ENCODE results near the gene LY9.

Gene LY9

DNA sequence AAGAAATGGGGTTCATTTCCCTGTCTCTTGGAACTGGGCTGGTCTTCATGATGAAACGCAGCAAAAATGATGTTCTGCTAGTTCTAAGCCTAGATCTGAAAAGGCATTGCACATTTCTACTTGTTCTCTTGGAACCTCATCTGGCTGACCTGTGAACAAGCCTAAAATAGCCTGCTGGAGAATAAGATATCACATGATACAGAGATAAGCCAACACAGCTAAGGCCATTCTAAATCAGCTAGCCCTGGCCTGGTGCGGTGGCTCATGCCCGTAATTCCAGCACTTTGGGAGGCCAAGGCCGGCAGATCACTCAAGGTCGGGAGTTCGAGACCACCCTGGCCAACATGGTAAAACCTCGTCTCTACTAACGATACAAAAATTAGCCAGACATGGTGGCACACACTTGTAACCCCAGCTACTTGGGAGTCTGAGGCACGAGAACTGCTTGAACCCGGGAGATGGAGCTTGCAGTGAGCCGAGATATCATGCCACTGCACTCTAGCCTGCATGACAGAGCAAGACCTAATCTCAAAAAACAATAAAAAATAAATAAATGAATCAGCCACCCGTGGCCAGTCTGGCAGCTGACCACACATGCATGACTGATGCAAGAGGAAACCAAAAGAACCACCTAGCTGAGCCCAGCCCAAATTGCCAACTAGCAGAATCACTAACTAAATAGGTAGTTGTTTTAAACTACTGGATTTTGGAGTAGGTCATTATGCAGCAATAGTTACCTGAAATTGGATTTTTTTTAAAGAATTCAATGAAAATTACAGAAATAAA, 48.7 kb downstream of the LY9 start:
- ChIA-PET POLR2A (ENCODE audit: low non-redundant PET) (no interaction called here), CTCF (interaction anchor here (0.6 to 1.7 kb wide), 2 partner anchors 10 to 1647 kb away, joined by 3 to 10 read pairs; no protein-coding TSS in a partner anchor)
- DNase-seq (ENCODE audit: low spot score) = no peak
- TF ChIP-seq, protein P1, sequence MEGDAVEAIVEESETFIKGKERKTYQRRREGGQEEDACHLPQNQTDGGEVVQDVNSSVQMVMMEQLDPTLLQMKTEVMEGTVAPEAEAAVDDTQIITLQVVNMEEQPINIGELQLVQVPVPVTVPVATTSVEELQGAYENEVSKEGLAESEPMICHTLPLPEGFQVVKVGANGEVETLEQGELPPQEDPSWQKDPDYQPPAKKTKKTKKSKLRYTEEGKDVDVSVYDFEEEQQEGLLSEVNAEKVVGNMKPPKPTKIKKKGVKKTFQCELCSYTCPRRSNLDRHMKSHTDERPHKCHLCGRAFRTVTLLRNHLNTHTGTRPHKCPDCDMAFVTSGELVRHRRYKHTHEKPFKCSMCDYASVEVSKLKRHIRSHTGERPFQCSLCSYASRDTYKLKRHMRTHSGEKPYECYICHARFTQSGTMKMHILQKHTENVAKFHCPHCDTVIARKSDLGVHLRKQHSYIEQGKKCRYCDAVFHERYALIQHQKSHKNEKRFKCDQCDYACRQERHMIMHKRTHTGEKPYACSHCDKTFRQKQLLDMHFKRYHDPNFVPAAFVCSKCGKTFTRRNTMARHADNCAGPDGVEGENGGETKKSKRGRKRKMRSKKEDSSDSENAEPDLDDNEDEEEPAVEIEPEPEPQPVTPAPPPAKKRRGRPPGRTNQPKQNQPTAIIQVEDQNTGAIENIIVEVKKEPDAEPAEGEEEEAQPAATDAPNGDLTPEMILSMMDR (conservative IDR thresholded peaks at IDR 0.05; ENCODE audit: low read depth) = no peak
- H3K27ac ChIP-seq = no peak overlapping the region

DNA sequence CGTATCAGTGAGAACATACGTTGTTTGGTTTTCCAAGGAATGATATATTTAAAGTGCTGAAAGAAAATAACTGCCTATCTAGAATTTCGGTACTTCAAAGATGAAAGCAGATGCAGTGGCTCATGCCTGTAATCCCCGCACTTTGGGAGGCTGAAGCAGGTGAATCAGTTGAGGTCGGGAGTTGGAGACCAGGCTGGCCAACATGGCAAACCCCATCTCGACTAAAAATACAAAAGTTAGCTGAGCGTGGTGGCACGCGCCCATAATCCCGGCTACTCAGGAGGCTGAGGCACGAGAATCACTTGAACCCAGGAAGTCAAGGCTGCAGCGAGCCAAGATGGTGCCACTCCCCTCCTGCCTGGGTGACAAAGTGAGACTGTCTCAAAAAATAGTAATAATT, 50.3 kb downstream of the LY9 start:
- no peak for DNase-seq (ENCODE audit: low spot score)
- POLR2A ChIA-PET (ENCODE audit: low non-redundant PET) = no interaction called here
- CTCF ChIA-PET = no interaction called here
- TF ChIP-seq, protein P1 (conservative IDR thresholded peaks at IDR 0.05; ENCODE audit: low read depth) = no peak
- no peak overlapping the region for H3K27ac ChIP-seq

DNA sequence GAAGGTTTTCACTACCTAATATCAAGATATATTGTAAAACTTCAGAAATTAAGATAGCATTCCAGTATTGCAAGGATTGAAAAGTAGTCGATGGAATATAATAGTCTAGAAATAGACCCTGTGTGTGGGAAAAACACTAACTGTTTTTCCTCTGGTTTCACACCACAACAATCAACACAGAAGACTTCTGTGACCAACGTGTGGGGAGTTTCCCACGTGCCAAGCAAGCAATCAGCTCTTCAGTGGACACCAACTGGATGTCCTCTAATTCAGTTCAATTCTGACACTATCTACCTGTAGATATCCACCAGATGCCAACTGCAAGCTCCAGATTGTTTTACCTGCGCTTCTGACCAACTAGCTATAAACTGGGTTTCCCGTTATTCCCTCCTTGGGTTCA, 54.6 kb downstream of the LY9 start:
- DNase-seq (ENCODE audit: low spot score) = no peak
- no peak overlapping the region for H3K27ac ChIP-seq
- ChIA-PET CTCF (interaction anchor here (0.5 kb wide), 1 partner anchor 23 kb away, joined by 3 read pairs; no protein-coding TSS in a partner anchor), POLR2A (ENCODE audit: low non-redundant PET) (no interaction called here)
- TF ChIP-seq, protein P1 (conservative IDR thresholded peaks at IDR 0.05; ENCODE audit: low read depth) = no peak

DNA sequence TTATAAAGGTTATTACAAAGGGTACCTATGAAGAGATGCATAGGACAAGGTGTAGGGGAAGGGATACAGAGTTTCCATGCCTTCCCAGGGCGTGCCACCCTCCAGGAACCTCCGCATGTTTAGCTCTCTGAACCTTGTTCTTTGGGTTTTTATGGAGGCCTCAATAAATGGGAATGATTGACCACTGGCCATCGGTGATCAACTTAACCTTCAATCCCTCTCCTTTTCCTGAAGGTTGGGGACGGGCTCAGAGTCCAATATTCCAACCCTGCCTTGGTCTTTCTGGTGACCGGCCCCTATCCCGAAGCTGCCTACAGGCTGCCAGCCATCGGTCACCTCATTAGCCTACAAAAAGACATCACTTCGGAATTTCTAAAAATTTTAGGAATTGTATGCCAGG, 55.0 kb downstream of the LY9 start:
- CTCF ChIA-PET = interaction anchor here (0.5 kb wide), 1 partner anchor 23 kb away, joined by 3 read pairs; no protein-coding TSS in a partner anchor
- no peak overlapping the region for H3K27ac ChIP-seq

DNA sequence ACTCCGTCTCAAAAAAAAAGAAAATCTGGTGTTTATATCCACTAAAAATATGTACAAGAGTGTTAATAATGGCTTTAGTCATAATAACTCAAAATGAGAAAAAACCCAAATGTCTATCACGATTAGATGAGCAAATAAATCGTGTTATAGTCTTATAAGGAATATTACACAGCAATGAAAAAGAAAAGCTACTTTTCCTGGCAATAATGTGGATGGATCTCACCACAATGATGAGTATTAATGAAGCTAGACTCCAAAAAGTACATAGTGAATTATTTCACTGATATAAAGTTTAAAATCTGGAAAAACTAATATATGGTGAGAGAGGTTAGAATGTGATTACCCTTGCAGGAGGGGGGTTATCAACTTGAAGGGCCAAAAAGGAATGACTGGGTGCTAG, 57.0 kb downstream of the LY9 start:
- DNase-seq (ENCODE audit: low spot score) = no peak
- POLR2A ChIA-PET (ENCODE audit: low non-redundant PET) = interaction anchor here (0.5 kb wide), 1 partner anchor 27 kb away, joined by 4 read pairs; no protein-coding TSS in a partner anchor
- CTCF ChIA-PET = no interaction called here
- no peak overlapping the region for H3K27ac ChIP-seq
- TF ChIP-seq, protein P1 (conservative IDR thresholded peaks at IDR 0.05; ENCODE audit: low read depth) = no peak

More for the DNA sequence above, 55.0 kb downstream of the LY9 start:
- no peak for DNase-seq (ENCODE audit: low spot score)
- TF ChIP-seq, protein P1 (conservative IDR thresholded peaks at IDR 0.05; ENCODE audit: low read depth) = no peak
- POLR2A ChIA-PET (ENCODE audit: low non-redundant PET) = no interaction called here

DNA sequence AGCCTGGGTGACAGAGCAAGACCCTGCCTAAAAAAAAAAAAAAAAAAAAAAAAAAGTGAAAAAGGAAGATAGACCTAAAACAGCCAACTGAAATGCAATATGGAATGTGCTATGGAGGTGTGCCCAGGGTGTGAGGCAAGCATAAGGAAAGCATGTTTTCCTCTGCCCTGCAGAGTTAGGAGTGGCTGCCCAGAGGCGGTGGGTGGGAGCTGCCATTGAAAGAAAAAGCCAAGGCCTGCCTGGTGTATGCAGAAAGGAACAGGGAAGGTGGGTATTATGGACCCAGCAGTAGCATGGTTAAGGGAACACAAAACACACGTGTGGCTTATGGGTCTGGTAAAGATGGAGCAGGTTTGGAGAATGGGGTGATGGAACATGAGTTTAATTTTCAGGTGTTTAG, 57.8 kb downstream of the LY9 start:
- ChIA-PET CTCF (no interaction called here), POLR2A (ENCODE audit: low non-redundant PET) (interaction anchor here (0.5 kb wide), 1 partner anchor 27 kb away, joined by 4 read pairs; no protein-coding TSS in a partner anchor)
- TF ChIP-seq, protein P1 (conservative IDR thresholded peaks at IDR 0.05; ENCODE audit: low read depth) = no peak
- no peak overlapping the region for H3K27ac ChIP-seq
- DNase-seq (ENCODE audit: low spot score) = no peak
